Lung (tissue), 12 donors: ENCODE measurements around the gene TAGLN3. TPM values are rescaled to one million over a fixed set of nuclear protein-coding genes. Genes with fewer than 3 reads are reported as not detected.

Experiments
- ATAC-seq: fragments of 200-7000 bp; cut with Tn5 transposase; one replicate; pipeline ENCODE4 v1.9.1; 2020; ENCODE audit warnings: moderate number of reproducible peaks; ENCODE audit not compliant: insufficient read depth, low FRiP score
- DNase-seq, 3 donors: peaks; one replicate each; pipeline ENCODE4 v3.0.0-alpha.2; 2013 to 2017
- H3K27ac ChIP-seq, 2 donors: one replicate each; pipeline ENCODE4 v1.5.1; 2013; ENCODE audit warnings: mild to moderate bottlenecking in 2 of 2, moderate library complexity in 2 of 2, control low read depth in 1 of 2, inconsistent platforms in 1 of 2, low read depth in 1 of 2, low read length in 1 of 2
- H3K27me3 ChIP-seq, 3 donors: one replicate each; pipeline ENCODE4 v1.5.1; 2013; ENCODE audit warnings: low read length in 2 of 3; ENCODE audit not compliant: control insufficient read depth in 3 of 3, insufficient read depth in 3 of 3
- H3K36me3 ChIP-seq, 4 donors: one replicate each; pipeline ENCODE4 v1.5.1; 2013; ENCODE audit warnings: low read length in 4 of 4, mild to moderate bottlenecking in 1 of 4, moderate library complexity in 1 of 4; ENCODE audit not compliant: control insufficient read depth in 4 of 4, insufficient read depth in 4 of 4
- H3K4me1 ChIP-seq, 5 donors: one replicate each; pipeline ENCODE4 v1.5.1; 2013; ENCODE audit warnings: low read length in 5 of 5, mild to moderate bottlenecking in 2 of 5, moderate library complexity in 1 of 5; ENCODE audit not compliant: control insufficient read depth in 5 of 5, insufficient read depth in 5 of 5
- H3K4me3 ChIP-seq: one replicate; pipeline ENCODE4 v1.5.1; 2013; ENCODE audit warnings: mild to moderate bottlenecking, control low read depth, moderate library complexity
- H3K9ac ChIP-seq, 2 donors: one replicate each; pipeline ENCODE4 v1.5.1; 2013; ENCODE audit warnings: low read length in 2 of 2, control low read depth in 1 of 2; ENCODE audit not compliant: insufficient read depth in 1 of 2
- H3K9me3 ChIP-seq, 4 donors: one replicate each; pipeline ENCODE4 v1.5.1; 2013; ENCODE audit warnings: low read length in 3 of 4, mild to moderate bottlenecking in 1 of 4, moderate library complexity in 1 of 4; ENCODE audit not compliant: control insufficient read depth in 4 of 4, insufficient read depth in 3 of 4
- CTCF ChIP-seq: IDR thresholded peaks from 2 replicates; pipeline ENCODE4 v1.5.1; 2012; ENCODE audit warnings: mild to moderate bottlenecking; ENCODE audit errors: control extremely low read depth, extremely low read depth
- WGBS, 2 donors: extraction: QIAGEN DNeasy Blood & Tissue Kit; methylation state at CpG; one replicate each; pipeline ENCODE4 v1.1.7; 2013; 5-methylcytosine and 5-hydroxymethylcytosine counted together
- polyA plus RNA-seq, 2 donors: library from polyadenylated mRNA; stranded (reverse); fragments of 200-250 nt; gene quantifications; one replicate each; pipeline ENCODE4 v1.2.1, GENCODE V29; 2013
- total RNA-seq, 2 donors: library from RNA; depleted of rRNA in 1 of 2; stranded (reverse); fragments of >200 nt in 1 of 2; gene quantifications; one replicate each; pipeline ENCODE4 v1.2.1, GENCODE V29; 2014 to 2021
- donor health status: control.
- donor health status: control.
- donor health status: Bipolar disorder and iron deficiency.
- donor health status: healthy.
- donor health status: DM: yes; HTN: yes; CAD: no.

The TAGLN3 gene
- total and polyA plus RNA-seq, 4 donors, result 0.71 to 2.6 (median 1.6) TPM

- Histone ChIP-seq H3K27me3 (no peaks in the 10 kb centered on the region), H3K27ac (no peak overlapping the region), H3K4me1 (no peaks in the 10 kb centered on the region), H3K4me3 (no peak overlapping the region), H3K9ac (no peak overlapping the region), H3K9me3 (no peaks in the 10 kb centered on the region), H3K36me3 (no peaks in the 10 kb centered on the region)
- DNase-seq (peak in 2 of 3 donors; percentile 19 to 28), ATAC-seq (no peak)
- WGBS, 2 donors, result 61 to 73% methylated on average over 8 of the region's 8 CpGs
- TF ChIP-seq CTCF, result no peak
Observed at GRCh38 chr3:112048911-112049310, 50.2 kb downstream of the TAGLN3 start.

GRCh38 chr3:112053229-112053628 is 54.5 kb downstream of the TAGLN3 start:
- H3K9ac ChIP-seq, result no peak overlapping the region
- H3K27ac ChIP-seq, result no peak overlapping the region
- ATAC-seq, result no peak
- TF ChIP-seq CTCF, result no peak
- no peak for DNase-seq
- H3K4me1 ChIP-seq, result no peaks in the 10 kb centered on the region
- WGBS, 2 donors, result 36 to 70% methylated on average over 1 of the region's 1 CpG
- H3K4me3 ChIP-seq, result no peak overlapping the region
- no peaks in the 10 kb centered on the region for H3K9me3 ChIP-seq
- no peaks in the 10 kb centered on the region for H3K36me3 ChIP-seq
- no peaks in the 10 kb centered on the region for H3K27me3 ChIP-seq

- ATAC-seq (no peak), DNase-seq (peak in 2 of 3 donors; percentile 18 to 41)
- no peaks in the 10 kb centered on the region for H3K9me3 ChIP-seq
- no peak overlapping the region for H3K4me3 ChIP-seq
- H3K4me1 ChIP-seq, result no peaks in the 10 kb centered on the region
- H3K9ac ChIP-seq, result no peak overlapping the region
- TF ChIP-seq CTCF, result no peak
- no peaks in the 10 kb centered on the region for H3K27me3 ChIP-seq
- 70 to 86% methylated on average over 6 of the region's 6 CpGs for WGBS, 2 donors
- no peaks in the 10 kb centered on the region for H3K36me3 ChIP-seq
- H3K27ac ChIP-seq, result no peak overlapping the region
Observed at GRCh38 chr3:112056451-112056929, 57.8 kb downstream of the TAGLN3 start.

GRCh38 chr3:112059497-112059896 is 60.8 kb downstream of the TAGLN3 start:
- Histone ChIP-seq H3K36me3 (no peaks in the 10 kb centered on the region), H3K9me3 (no peaks in the 10 kb centered on the region), H3K9ac (no peak overlapping the region), H3K27ac (no peak overlapping the region), H3K4me3 (no peak overlapping the region), H3K4me1 (no peaks in the 10 kb centered on the region), H3K27me3 (no peaks in the 10 kb centered on the region)
- no peak for DNase-seq
- no peak for ATAC-seq
- 86 to 91% methylated on average over 1 of the region's 1 CpG for WGBS, 2 donors
- TF ChIP-seq CTCF, result no peak
